GM12864 (cell line): ENCODE results near the gene GLO1.

Experiments used
- DNase-seq: peaks from one replicate; pipeline ENCODE4 v3.0.0-alpha.2; 2011; ENCODE audit warnings: low read depth
- H3K4me3 ChIP-seq: 2 replicates; pipeline ENCODE4 v1.5.1; 2011; ENCODE audit warnings: mild to moderate bottlenecking, low read depth, low read length, control low read depth
- CTCF ChIP-seq: IDR thresholded peaks from 2 replicates; pipeline ENCODE4 v1.5.1; 2011; ENCODE audit warnings: low read depth, mild to moderate bottlenecking, moderate library complexity, low read length, control low read depth, inconsistent platforms; ENCODE audit errors: missing control alignments

The GLO1 gene

GRCh38 chr6:38696345-38696744 is 6.6 kb downstream of the GLO1 start:
- no peak for DNase-seq
- TF ChIP-seq CTCF: no peak

GRCh38 chr6:38695933-38696332 is 7.0 kb downstream of the GLO1 start:
- no peak for TF ChIP-seq CTCF
- H3K4me3 ChIP-seq: no peak overlapping the region
- DNase-seq: no peak

More at GRCh38 chr6:38696345-38696744, 6.6 kb downstream of the GLO1 start:
- no peak overlapping the region for H3K4me3 ChIP-seq

GRCh38 chr6:38695227-38695900 is 7.6 kb downstream of the GLO1 start:
- no peak overlapping the region for H3K4me3 ChIP-seq
- no peak for TF ChIP-seq CTCF
- no peak for DNase-seq

- DNase-seq: no peak
- no peak overlapping the region for H3K4me3 ChIP-seq
- no peak for TF ChIP-seq CTCF
Measured at GRCh38 chr6:38688579-38689087, 14.3 kb downstream of the GLO1 start.

- no peak for DNase-seq
- TF ChIP-seq CTCF: no peak
- no peak overlapping the region for H3K4me3 ChIP-seq
Measured at GRCh38 chr6:38687549-38687948, 15.4 kb downstream of the GLO1 start.

- DNase-seq: no peak
- no peak for TF ChIP-seq CTCF
- H3K4me3 ChIP-seq: no peak overlapping the region
Measured at GRCh38 chr6:38687043-38687353, 15.9 kb downstream of the GLO1 start.
